Choroid plexus epithelial cell (primary cell): ENCODE results near the gene MAML2.

Source experiments
- DNase-seq: peaks from one replicate; pipeline ENCODE4 v3.0.0-alpha.2; 2010; ENCODE audit warnings: low read depth
- H3K4me3 ChIP-seq: 2 replicates; pipeline ENCODE4 v1.5.1; 2011; ENCODE audit warnings: low read depth, mild to moderate bottlenecking, control low read depth, low read length, moderate library complexity
- CTCF ChIP-seq: conservative IDR thresholded peaks from 2 replicates; pipeline ENCODE4 v1.5.1; 2011; ENCODE audit warnings: low read depth, mild to moderate bottlenecking, control low read depth, inconsistent platforms, low read length, moderate library complexity

Gene MAML2

GRCh38 chr11:95964281-95964680 lies 378.7 kb downstream of the MAML2 start:
- no peak for DNase-seq

GRCh38 chr11:95961758-95962157 lies 381.2 kb downstream of the MAML2 start:
- DNase-seq, result no peak
- H3K4me3 ChIP-seq, result no peak overlapping the region
- no peak for TF ChIP-seq CTCF

More at GRCh38 chr11:95964281-95964680, 378.7 kb downstream of the MAML2 start:
- no peak overlapping the region for H3K4me3 ChIP-seq
- TF ChIP-seq CTCF, result no peak

GRCh38 chr11:95950905-95951304 lies 392.1 kb downstream of the MAML2 start:
- no peak for DNase-seq
- no peak overlapping the region for H3K4me3 ChIP-seq
- no peak for TF ChIP-seq CTCF

- DNase-seq, result no peak
- H3K4me3 ChIP-seq, result no peak overlapping the region
- no peak for TF ChIP-seq CTCF
Observed at GRCh38 chr11:95948637-95949036, 394.4 kb downstream of the MAML2 start.

- H3K4me3 ChIP-seq, result no peak overlapping the region
- no peak for DNase-seq
- no peak for TF ChIP-seq CTCF
Observed at GRCh38 chr11:95944623-95945022, 398.4 kb downstream of the MAML2 start.

GRCh38 chr11:95943546-95943945 lies 399.4 kb downstream of the MAML2 start:
- DNase-seq, result no peak
- no peak overlapping the region for H3K4me3 ChIP-seq
- TF ChIP-seq CTCF, result no peak

GRCh38 chr11:95939091-95939490 lies 403.9 kb downstream of the MAML2 start:
- no peak for DNase-seq
- H3K4me3 ChIP-seq, result no peak overlapping the region
- TF ChIP-seq CTCF, result no peak
